Measurements from ENCODE around the gene MYBPC3.

Gene MYBPC3

GRCh38 chr11:47352556-47352955, at the start of gene MYBPC3:
TSS of gene MYBPC3 (minus strand) at chr11:47352702. CDS start at chr11:47352647, 55 bp downstream.
- in situ Hi-C loops (cut with MboI; ENCODE audit: low sequenced_read_pairs, unreplicated experiment) = no loop called here
- no peak for DNase-seq (ENCODE audit: low spot score)
- TF ChIP-seq CTCF (IDR thresholded peaks at IDR 0.05; ENCODE audit: borderline replicate concordance, control extremely low read depth, extremely low read depth, insufficient read depth, missing control alignments) = no peak

GRCh38 chr11:47400768-47401279, 48.3 kb upstream of the MYBPC3 start:
- in situ Hi-C loops (cut with MboI; ENCODE audit: low sequenced_read_pairs, unreplicated experiment) = no loop called here
- TF ChIP-seq CTCF (IDR thresholded peaks at IDR 0.05; ENCODE audit: borderline replicate concordance, control extremely low read depth, extremely low read depth, insufficient read depth, missing control alignments) = no peak
- DNase-seq (ENCODE audit: low spot score) = no peak

- DNase-seq (ENCODE audit: low spot score) = peak; percentile 82
- no peak for TF ChIP-seq CTCF (IDR thresholded peaks at IDR 0.05; ENCODE audit: borderline replicate concordance, control extremely low read depth, extremely low read depth, insufficient read depth, missing control alignments)
- in situ Hi-C loops (cut with MboI; ENCODE audit: low sequenced_read_pairs, unreplicated experiment) = no loop called here
These were observed 47.6 kb upstream of the MYBPC3 start for GRCh38 chr11:47399860-47400767.

- in situ Hi-C loops (cut with MboI; ENCODE audit: low sequenced_read_pairs, unreplicated experiment) = no loop called here
- no peak for DNase-seq (ENCODE audit: low spot score)
- TF ChIP-seq CTCF (IDR thresholded peaks at IDR 0.05; ENCODE audit: borderline replicate concordance, control extremely low read depth, extremely low read depth, insufficient read depth, missing control alignments) = no peak
These were observed 46.0 kb upstream of the MYBPC3 start for GRCh38 chr11:47398551-47398950.

GRCh38 chr11:47398011-47398410, 45.5 kb upstream of the MYBPC3 start:
- DNase-seq (ENCODE audit: low spot score) = no peak
- TF ChIP-seq CTCF (IDR thresholded peaks at IDR 0.05; ENCODE audit: borderline replicate concordance, control extremely low read depth, extremely low read depth, insufficient read depth, missing control alignments) = no peak
- in situ Hi-C loops (cut with MboI; ENCODE audit: low sequenced_read_pairs, unreplicated experiment) = no loop called here

GRCh38 chr11:47396049-47396320, 43.5 kb upstream of the MYBPC3 start:
- in situ Hi-C loops (cut with MboI; ENCODE audit: low sequenced_read_pairs, unreplicated experiment) = no loop called here
- no peak for TF ChIP-seq CTCF (IDR thresholded peaks at IDR 0.05; ENCODE audit: borderline replicate concordance, control extremely low read depth, extremely low read depth, insufficient read depth, missing control alignments)
- DNase-seq (ENCODE audit: low spot score) = no peak
